IPS DF 19.7 (cell line): Measurements from ENCODE around the gene PRPH.
"Not testable (repeated sequence)": the region's sequence is repeated elsewhere in the genome, so short reads cannot be mapped to it uniquely, and the experiment has no call there.

Source experiments
- DNase-seq: peaks from one replicate; pipeline ENCODE4 v3.0.0-alpha.2; 2013; ENCODE audit warnings: low read depth, low spot score

PRPH gene

GRCh38 chr12:49276304-49277290, 18.4 kb upstream of the PRPH start:
- DNase-seq: no peak

GRCh38 chr12:49277466-49277865, 17.5 kb upstream of the PRPH start:
- DNase-seq: no peak

- no peak for DNase-seq
Measured at GRCh38 chr12:49279706-49280159, 15.2 kb upstream of the PRPH start.

- not testable (repeated sequence) for DNase-seq
Measured at GRCh38 chr12:49280545-49280944, 14.4 kb upstream of the PRPH start.

GRCh38 chr12:49282302-49282701, 12.6 kb upstream of the PRPH start:
- DNase-seq: no peak

- DNase-seq: not testable (repeated sequence)
Measured at GRCh38 chr12:49282740-49283375, 12.1 kb upstream of the PRPH start.

- no peak for DNase-seq
Measured at GRCh38 chr12:49283541-49284429, 11.2 kb upstream of the PRPH start.

- no peak for DNase-seq
Measured at GRCh38 chr12:49284672-49285071, 10.3 kb upstream of the PRPH start.

GRCh38 chr12:49287876-49288275, 7.1 kb upstream of the PRPH start:
- DNase-seq: no peak

GRCh38 chr12:49288412-49288853, 6.5 kb upstream of the PRPH start:
- DNase-seq: no peak

GRCh38 chr12:49288922-49289555, 5.9 kb upstream of the PRPH start:
- no peak for DNase-seq

- no peak for DNase-seq
Measured at GRCh38 chr12:49292729-49293055, 2.3 kb upstream of the PRPH start.

GRCh38 chr12:49293056-49293956, 1.6 kb upstream of the PRPH start:
- no peak for DNase-seq

GRCh38 chr12:49294086-49294803, 702 bp upstream of the PRPH start:
- no peak for DNase-seq

- no peak for DNase-seq
Measured at GRCh38 chr12:49294804-49295081, 204 bp upstream of the PRPH start.

- DNase-seq: no peak
Measured at GRCh38 chr12:49296034-49296835, 1.3 kb downstream of the PRPH start.

- no peak for DNase-seq
Measured at GRCh38 chr12:49296836-49297694, 2.1 kb downstream of the PRPH start.

- no peak for DNase-seq
Measured at GRCh38 chr12:49297695-49298060, 2.7 kb downstream of the PRPH start.
